ENCODE results near the gene TRIM39. TPM values are rescaled to one million over a fixed set of nuclear protein-coding genes. Genes with fewer than 3 reads are reported as not detected.
A peak's percentile ranks its signal among the peaks of the same experiment; 100 is the strongest.
"Not testable (repeated sequence)": the region's sequence is repeated elsewhere in the genome, so short reads cannot be mapped to it uniquely, and the experiment has no call there.

Gene TRIM39
- total RNA-seq, 2 donors from 2014 or later = 16.4 to 17.1 TPM

- Histone ChIP-seq H3K4me1 (ENCODE audit: control insufficient read depth, insufficient read depth, low read length) (peaks cover 7% of the 10 kb centered on the region), H3K9ac (ENCODE audit: extremely low read depth, low read length, poor library complexity, severe bottlenecking) (no peak overlapping the region), H3K36me3 (ENCODE audit: control insufficient read depth, insufficient read depth, low read length) (no peaks in the 10 kb centered on the region), H3K27me3 (ENCODE audit: control insufficient read depth, insufficient read depth, low read length, poor library complexity, severe bottlenecking) (peaks cover 59% of the 10 kb centered on the region), H3K4me3 (ENCODE audit: low read length) (peak overlapping the region; percentile 25), H3K27ac (ENCODE audit: low read depth, low read length) (no peak overlapping the region), H3K9me3 (ENCODE audit: control insufficient read depth, low read length) (peaks cover 14% of the 10 kb centered on the region)
- H3K36me3 Mint-ChIP-seq (ENCODE audit: low read depth) = no peaks in the 10 kb centered on the region
- peaks cover 32% of the 10 kb centered on the region for H3K4me1 Mint-ChIP-seq
- H3K4me3 Mint-ChIP-seq = no peak overlapping the region
- TF ChIP-seq CTCF (conservative IDR thresholded peaks at IDR 0.05) = no peak
- H3K27ac Mint-ChIP-seq = no peak overlapping the region
- peaks cover 15% of the 10 kb centered on the region for H3K9me3 Mint-ChIP-seq
- no peak for DNase-seq
- H3K27me3 Mint-ChIP-seq (ENCODE audit: insufficient read depth) = peaks cover 77% of the 10 kb centered on the region
- WGBS, 2 experiments (ENCODE audit: insufficient coverage in 1 of 2, insufficient read length in 1 of 2) = 92% methylated on average over 2 of the region's 2 CpGs; no CpG with 5 or more reads in 1 of the 2 experiments
Measured at GRCh38 chr6:30361661-30362060, 34.9 kb downstream of the TRIM39 start.

- H3K36me3 ChIP-seq (ENCODE audit: control insufficient read depth, insufficient read depth, low read length) = no peaks in the 10 kb centered on the region
- H3K9ac ChIP-seq (ENCODE audit: extremely low read depth, low read length, poor library complexity, severe bottlenecking) = no peak overlapping the region
- DNase-seq = no peak
- H3K36me3 Mint-ChIP-seq (ENCODE audit: low read depth) = no peaks in the 10 kb centered on the region
- no peak overlapping the region for H3K27ac ChIP-seq (ENCODE audit: low read depth, low read length)
- WGBS, 2 experiments (ENCODE audit: insufficient coverage in 1 of 2, insufficient read length in 1 of 2) = 90 to 91% methylated on average over 2 of the region's 2 CpGs
- H3K27me3 ChIP-seq (ENCODE audit: control insufficient read depth, insufficient read depth, low read length, poor library complexity, severe bottlenecking) = peaks cover 63% of the 10 kb centered on the region
- TF ChIP-seq CTCF (conservative IDR thresholded peaks at IDR 0.05) = no peak
- H3K4me3 Mint-ChIP-seq = no peak overlapping the region
- peaks cover 26% of the 10 kb centered on the region for H3K4me1 Mint-ChIP-seq
- peaks cover 80% of the 10 kb centered on the region for H3K27me3 Mint-ChIP-seq (ENCODE audit: insufficient read depth)
- H3K4me3 ChIP-seq (ENCODE audit: low read length) = no peak overlapping the region
- peaks cover 15% of the 10 kb centered on the region for H3K9me3 Mint-ChIP-seq
- H3K9me3 ChIP-seq (ENCODE audit: control insufficient read depth, low read length) = peaks cover 14% of the 10 kb centered on the region
- no peak overlapping the region for H3K27ac Mint-ChIP-seq
- H3K4me1 ChIP-seq (ENCODE audit: control insufficient read depth, insufficient read depth, low read length) = peaks cover 7% of the 10 kb centered on the region
Measured at GRCh38 chr6:30363459-30363858, 36.7 kb downstream of the TRIM39 start.

- Mint-ChIP-seq H3K27ac (no peak overlapping the region), H3K27me3 (ENCODE audit: insufficient read depth) (peaks cover 84% of the 10 kb centered on the region), H3K4me3 (no peak overlapping the region), H3K4me1 (peaks cover 20% of the 10 kb centered on the region), H3K9me3 (peaks cover 15% of the 10 kb centered on the region), H3K36me3 (ENCODE audit: low read depth) (no peaks in the 10 kb centered on the region)
- Histone ChIP-seq H3K4me1 (ENCODE audit: control insufficient read depth, insufficient read depth, low read length) (peaks cover 2% of the 10 kb centered on the region), H3K27me3 (ENCODE audit: control insufficient read depth, insufficient read depth, low read length, poor library complexity, severe bottlenecking) (peaks cover 52% of the 10 kb centered on the region), H3K9me3 (ENCODE audit: control insufficient read depth, low read length) (peaks cover 14% of the 10 kb centered on the region), H3K9ac (ENCODE audit: extremely low read depth, low read length, poor library complexity, severe bottlenecking) (no peak overlapping the region), H3K27ac (ENCODE audit: low read depth, low read length) (no peak overlapping the region), H3K36me3 (ENCODE audit: control insufficient read depth, insufficient read depth, low read length) (no peaks in the 10 kb centered on the region), H3K4me3 (ENCODE audit: low read length) (no peak overlapping the region)
- peak; percentile 66 for TF ChIP-seq CTCF (conservative IDR thresholded peaks at IDR 0.05)
- 81 to 89% methylated on average over 2 of the region's 2 CpGs for WGBS, 2 experiments (ENCODE audit: insufficient coverage in 1 of 2, insufficient read length in 1 of 2)
- peak; percentile 63 for DNase-seq
Measured at GRCh38 chr6:30364591-30364990, 37.9 kb downstream of the TRIM39 start.

- not testable (repeated sequence) for H3K9ac ChIP-seq (ENCODE audit: extremely low read depth, low read length, poor library complexity, severe bottlenecking); DNase-seq; H3K4me3 Mint-ChIP-seq; H3K9me3 ChIP-seq (ENCODE audit: control insufficient read depth, low read length); H3K27ac Mint-ChIP-seq; H3K36me3 Mint-ChIP-seq (ENCODE audit: low read depth); H3K36me3 ChIP-seq (ENCODE audit: control insufficient read depth, insufficient read depth, low read length); H3K4me3 ChIP-seq (ENCODE audit: low read length); H3K9me3 Mint-ChIP-seq; H3K27ac ChIP-seq (ENCODE audit: low read depth, low read length); H3K4me1 Mint-ChIP-seq; H3K4me1 ChIP-seq (ENCODE audit: control insufficient read depth, insufficient read depth, low read length)
- WGBS, 2 experiments (ENCODE audit: insufficient coverage in 1 of 2, insufficient read length in 1 of 2) = no CpG with 5 or more reads among the region's 1 CpG
- peaks cover 68% of the 10 kb centered on the region for H3K27me3 Mint-ChIP-seq (ENCODE audit: insufficient read depth)
- H3K27me3 ChIP-seq (ENCODE audit: control insufficient read depth, insufficient read depth, low read length, poor library complexity, severe bottlenecking) = peaks cover 64% of the 10 kb centered on the region
Measured at GRCh38 chr6:30369280-30369679, 42.6 kb downstream of the TRIM39 start.

Measured in endodermal cell (in vitro differentiated cells).